ENCODE results near the gene CADM2.

DNA sequence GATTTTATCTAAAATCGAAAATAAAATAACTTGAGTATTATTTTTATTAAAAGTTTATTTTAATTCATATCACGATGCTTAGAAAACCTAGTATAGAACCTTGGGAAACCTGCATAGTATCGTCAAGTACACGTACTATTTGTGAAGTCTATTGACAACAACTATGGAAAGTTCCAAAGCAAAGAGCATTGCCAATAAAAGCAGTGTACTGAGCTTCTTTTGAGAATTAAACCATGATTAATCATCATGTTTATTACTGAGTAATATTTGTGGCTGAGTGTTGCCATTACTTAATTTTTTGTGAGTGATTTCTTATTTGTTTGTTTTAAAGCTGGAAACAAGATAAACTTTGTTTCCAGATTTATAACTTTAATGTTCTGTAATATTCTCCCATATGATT, 674.1 kb downstream of the CADM2 start:
- no peak for TF ChIP-seq EZH2 (IDR thresholded peaks at IDR 0.05; ENCODE audit: insufficient read depth, poor library complexity, severe bottlenecking)
- TF ChIP-seq EZH2phosphoT487 (IDR thresholded peaks at IDR 0.05; ENCODE audit: insufficient read depth, low read depth) = no peak
